ENCODE measurements around the gene COMT. TPM values are rescaled to one million over a fixed set of nuclear protein-coding genes. Genes with fewer than 3 reads are reported as not detected.

Gene COMT
- total RNA-seq, 2 donors from 2014 or later = 26.6 to 27.8 TPM

GRCh38 chr22:19951346-19951745, 9.8 kb downstream of the COMT start:
- no peak overlapping the region for H3K27ac ChIP-seq (ENCODE audit: low read depth, low read length)
- H3K27ac Mint-ChIP-seq = no peak overlapping the region
- H3K4me1 ChIP-seq (ENCODE audit: control insufficient read depth, insufficient read depth, low read length) = no peaks in the 10 kb centered on the region
- WGBS, 2 experiments (ENCODE audit: insufficient coverage in 1 of 2, insufficient read length in 1 of 2) = 94 to 97% methylated on average over 13 of the region's 13 CpGs
- H3K4me3 Mint-ChIP-seq = no peak overlapping the region
- DNase-seq = peak; percentile 32
- H3K27me3 ChIP-seq (ENCODE audit: control insufficient read depth, insufficient read depth, low read length, poor library complexity, severe bottlenecking) = no peaks in the 10 kb centered on the region
- peaks cover 5% of the 10 kb centered on the region for H3K4me1 Mint-ChIP-seq
- H3K27me3 Mint-ChIP-seq (ENCODE audit: insufficient read depth) = no peaks in the 10 kb centered on the region
- no peaks in the 10 kb centered on the region for H3K9me3 Mint-ChIP-seq
- TF ChIP-seq, protein P1, sequence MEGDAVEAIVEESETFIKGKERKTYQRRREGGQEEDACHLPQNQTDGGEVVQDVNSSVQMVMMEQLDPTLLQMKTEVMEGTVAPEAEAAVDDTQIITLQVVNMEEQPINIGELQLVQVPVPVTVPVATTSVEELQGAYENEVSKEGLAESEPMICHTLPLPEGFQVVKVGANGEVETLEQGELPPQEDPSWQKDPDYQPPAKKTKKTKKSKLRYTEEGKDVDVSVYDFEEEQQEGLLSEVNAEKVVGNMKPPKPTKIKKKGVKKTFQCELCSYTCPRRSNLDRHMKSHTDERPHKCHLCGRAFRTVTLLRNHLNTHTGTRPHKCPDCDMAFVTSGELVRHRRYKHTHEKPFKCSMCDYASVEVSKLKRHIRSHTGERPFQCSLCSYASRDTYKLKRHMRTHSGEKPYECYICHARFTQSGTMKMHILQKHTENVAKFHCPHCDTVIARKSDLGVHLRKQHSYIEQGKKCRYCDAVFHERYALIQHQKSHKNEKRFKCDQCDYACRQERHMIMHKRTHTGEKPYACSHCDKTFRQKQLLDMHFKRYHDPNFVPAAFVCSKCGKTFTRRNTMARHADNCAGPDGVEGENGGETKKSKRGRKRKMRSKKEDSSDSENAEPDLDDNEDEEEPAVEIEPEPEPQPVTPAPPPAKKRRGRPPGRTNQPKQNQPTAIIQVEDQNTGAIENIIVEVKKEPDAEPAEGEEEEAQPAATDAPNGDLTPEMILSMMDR (conservative IDR thresholded peaks at IDR 0.05) = no peak
- no peak overlapping the region for H3K4me3 ChIP-seq (ENCODE audit: low read length)
- H3K9me3 ChIP-seq (ENCODE audit: control insufficient read depth, low read length) = no peaks in the 10 kb centered on the region
- no peak overlapping the region for H3K9ac ChIP-seq (ENCODE audit: extremely low read depth, low read length, poor library complexity, severe bottlenecking)
- H3K36me3 Mint-ChIP-seq (ENCODE audit: low read depth) = no peaks in the 10 kb centered on the region
- H3K36me3 ChIP-seq (ENCODE audit: control insufficient read depth, insufficient read depth, low read length) = no peaks in the 10 kb centered on the region

GRCh38 chr22:19955241-19956128, 13.9 kb downstream of the COMT start:
- H3K27ac Mint-ChIP-seq = no peak overlapping the region
- 92 to 93% methylated on average over 14 to 19 of the region's 19 CpGs for WGBS, 2 experiments (ENCODE audit: insufficient coverage in 1 of 2, insufficient read length in 1 of 2)
- H3K27ac ChIP-seq (ENCODE audit: low read depth, low read length) = no peak overlapping the region
- H3K9ac ChIP-seq (ENCODE audit: extremely low read depth, low read length, poor library complexity, severe bottlenecking) = no peak overlapping the region
- no peaks in the 10 kb centered on the region for H3K27me3 Mint-ChIP-seq (ENCODE audit: insufficient read depth)
- H3K36me3 ChIP-seq (ENCODE audit: control insufficient read depth, insufficient read depth, low read length) = no peaks in the 10 kb centered on the region
- no peaks in the 10 kb centered on the region for H3K36me3 Mint-ChIP-seq (ENCODE audit: low read depth)
- peak; percentile 43 for DNase-seq
- TF ChIP-seq, protein P1 (conservative IDR thresholded peaks at IDR 0.05) = no peak
- H3K4me1 ChIP-seq (ENCODE audit: control insufficient read depth, insufficient read depth, low read length) = peaks cover 5% of the 10 kb centered on the region
- no peaks in the 10 kb centered on the region for H3K27me3 ChIP-seq (ENCODE audit: control insufficient read depth, insufficient read depth, low read length, poor library complexity, severe bottlenecking)
- no peaks in the 10 kb centered on the region for H3K9me3 ChIP-seq (ENCODE audit: control insufficient read depth, low read length)
- H3K4me3 Mint-ChIP-seq = no peak overlapping the region
- H3K9me3 Mint-ChIP-seq = no peaks in the 10 kb centered on the region
- peaks cover 16% of the 10 kb centered on the region for H3K4me1 Mint-ChIP-seq
- no peak overlapping the region for H3K4me3 ChIP-seq (ENCODE audit: low read length)

GRCh38 chr22:19957445-19957844, 15.9 kb downstream of the COMT start:
- Histone ChIP-seq H3K9ac (ENCODE audit: extremely low read depth, low read length, poor library complexity, severe bottlenecking) (no peak overlapping the region), H3K36me3 (ENCODE audit: control insufficient read depth, insufficient read depth, low read length) (no peaks in the 10 kb centered on the region), H3K4me1 (ENCODE audit: control insufficient read depth, insufficient read depth, low read length) (peaks cover 5% of the 10 kb centered on the region), H3K27me3 (ENCODE audit: control insufficient read depth, insufficient read depth, low read length, poor library complexity, severe bottlenecking) (no peaks in the 10 kb centered on the region), H3K27ac (ENCODE audit: low read depth, low read length) (no peak overlapping the region), H3K4me3 (ENCODE audit: low read length) (no peak overlapping the region), H3K9me3 (ENCODE audit: control insufficient read depth, low read length) (no peaks in the 10 kb centered on the region)
- H3K4me3 Mint-ChIP-seq = no peak overlapping the region
- H3K9me3 Mint-ChIP-seq = no peaks in the 10 kb centered on the region
- no peak for DNase-seq
- TF ChIP-seq, protein P1 (conservative IDR thresholded peaks at IDR 0.05) = peak; percentile 54
- H3K27me3 Mint-ChIP-seq (ENCODE audit: insufficient read depth) = no peaks in the 10 kb centered on the region
- no peaks in the 10 kb centered on the region for H3K36me3 Mint-ChIP-seq (ENCODE audit: low read depth)
- whole genome bisulfite sequencing, 2 experiments (ENCODE audit: insufficient coverage in 1 of 2, insufficient read length in 1 of 2) = 91 to 93% methylated on average over 9 of the region's 9 CpGs
- H3K27ac Mint-ChIP-seq = no peak overlapping the region
- peaks cover 16% of the 10 kb centered on the region for H3K4me1 Mint-ChIP-seq

Data from endodermal cell (in vitro differentiated cells).